Neural crest cell (in vitro differentiated cells): ENCODE data around the gene SDK1. TPM values are rescaled to one million over a fixed set of nuclear protein-coding genes. Genes with fewer than 3 reads are reported as not detected.

ENCODE experiments used
- DNase-seq: peaks from one replicate; pipeline ENCODE4 v3.0.0; 2021; ENCODE audit warnings: low read depth, mixed read lengths, low spot score
- H3K27ac Mint-ChIP-seq: one replicate; pipeline ENCODE4 v1.8.0; 2021; ENCODE audit warnings: mild to moderate bottlenecking, mixed read lengths; ENCODE audit not compliant: unreplicated experiment
- H3K27me3 Mint-ChIP-seq: 2 replicates; pipeline ENCODE4 v1.8.0; 2021; ENCODE audit warnings: low read depth, mild to moderate bottlenecking, mixed read lengths
- H3K36me3 Mint-ChIP-seq: 2 replicates; pipeline ENCODE4 v1.8.0; 2021; ENCODE audit warnings: low read depth, mild to moderate bottlenecking, mixed read lengths
- H3K4me1 Mint-ChIP-seq: 2 replicates; pipeline ENCODE4 v1.8.0; 2021; ENCODE audit warnings: mixed read lengths
- H3K4me3 Mint-ChIP-seq: one replicate; pipeline ENCODE4 v1.8.0; 2021; ENCODE audit warnings: mild to moderate bottlenecking, mixed read lengths
- H3K9me3 Mint-ChIP-seq: 2 replicates; pipeline ENCODE4 v1.8.0; 2021; ENCODE audit warnings: mixed read lengths
- total RNA-seq: library from RNA; stranded (reverse); gene quantifications from 2 replicates; pipeline ENCODE4 v1.2.1, GENCODE V29; 2021
- TF ChIP-seq, protein P1 (sequence below): fragments of 200-600 bp; sonication (generic); conservative IDR thresholded peaks from 2 replicates; pipeline ENCODE4 v1.5.0; 2021; ENCODE audit warnings: antibody characterized with exemption, mild to moderate bottlenecking

Gene SDK1
- total RNA-seq, 1 donor from 2014 or later = 11.6 TPM

DNA sequence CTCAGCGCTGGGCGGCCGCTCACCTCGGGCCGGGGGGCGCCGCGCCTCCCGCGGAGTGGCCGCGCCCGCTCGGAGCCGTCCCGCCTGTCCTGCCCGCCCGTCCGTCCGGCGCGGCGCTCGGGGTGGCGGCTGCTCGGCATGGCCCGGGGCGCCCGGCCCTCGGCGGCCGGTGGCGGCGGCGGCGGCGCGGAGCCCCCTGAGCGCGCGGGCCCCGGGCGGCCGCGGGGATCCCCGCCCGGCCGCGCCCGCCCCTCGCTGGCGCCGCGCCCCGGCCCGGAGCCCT lies 338 bp downstream of the SDK1 start:
- Mint-ChIP-seq H3K4me3 (no peak overlapping the region), H3K27ac (no peak overlapping the region), H3K9me3 (no peaks in the 10 kb centered on the region), H3K36me3 (no peaks in the 10 kb centered on the region), H3K27me3 (peaks cover 35% of the 10 kb centered on the region), H3K4me1 (peaks cover 17% of the 10 kb centered on the region)
- TF ChIP-seq, protein P1, sequence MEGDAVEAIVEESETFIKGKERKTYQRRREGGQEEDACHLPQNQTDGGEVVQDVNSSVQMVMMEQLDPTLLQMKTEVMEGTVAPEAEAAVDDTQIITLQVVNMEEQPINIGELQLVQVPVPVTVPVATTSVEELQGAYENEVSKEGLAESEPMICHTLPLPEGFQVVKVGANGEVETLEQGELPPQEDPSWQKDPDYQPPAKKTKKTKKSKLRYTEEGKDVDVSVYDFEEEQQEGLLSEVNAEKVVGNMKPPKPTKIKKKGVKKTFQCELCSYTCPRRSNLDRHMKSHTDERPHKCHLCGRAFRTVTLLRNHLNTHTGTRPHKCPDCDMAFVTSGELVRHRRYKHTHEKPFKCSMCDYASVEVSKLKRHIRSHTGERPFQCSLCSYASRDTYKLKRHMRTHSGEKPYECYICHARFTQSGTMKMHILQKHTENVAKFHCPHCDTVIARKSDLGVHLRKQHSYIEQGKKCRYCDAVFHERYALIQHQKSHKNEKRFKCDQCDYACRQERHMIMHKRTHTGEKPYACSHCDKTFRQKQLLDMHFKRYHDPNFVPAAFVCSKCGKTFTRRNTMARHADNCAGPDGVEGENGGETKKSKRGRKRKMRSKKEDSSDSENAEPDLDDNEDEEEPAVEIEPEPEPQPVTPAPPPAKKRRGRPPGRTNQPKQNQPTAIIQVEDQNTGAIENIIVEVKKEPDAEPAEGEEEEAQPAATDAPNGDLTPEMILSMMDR = no peak
- no peak for DNase-seq

DNA sequence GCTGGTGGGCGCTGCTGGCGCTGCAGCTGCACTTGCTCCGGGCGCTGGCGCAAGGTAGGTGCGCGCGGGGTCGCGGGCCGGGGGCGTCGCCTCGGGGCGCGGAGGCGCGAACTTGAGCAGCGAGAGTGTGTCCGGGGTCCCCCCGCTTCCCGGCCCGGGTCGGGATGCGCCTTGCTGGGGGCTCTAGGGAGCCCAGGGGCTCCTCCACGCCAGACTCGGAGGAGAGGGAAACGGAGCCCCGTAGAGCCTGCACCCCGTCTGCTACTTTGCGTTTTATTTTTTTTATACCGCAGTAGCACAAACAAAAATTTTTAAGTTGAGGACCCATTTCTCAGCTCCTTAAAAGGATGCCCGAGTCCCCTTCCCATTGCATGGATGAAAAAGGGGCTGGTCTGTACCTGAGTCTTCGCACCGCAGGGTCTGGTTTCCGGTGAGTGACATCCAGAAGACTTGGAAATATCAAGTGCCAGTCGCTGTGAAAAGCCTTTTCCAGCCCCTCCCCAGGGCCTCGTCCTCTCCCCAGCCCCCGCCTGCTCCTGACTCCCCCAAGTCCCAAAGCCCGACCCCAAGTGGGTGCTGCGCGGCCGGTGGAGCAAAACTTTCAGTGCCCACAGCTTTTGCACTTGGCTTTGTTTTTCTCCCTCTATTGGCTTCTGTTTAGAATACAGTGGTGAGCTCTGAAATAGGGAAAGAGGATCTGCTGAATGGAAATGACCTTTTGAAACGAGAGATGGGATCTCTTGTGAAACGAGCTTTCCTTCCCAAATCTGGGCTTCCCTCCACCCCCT lies 973 bp downstream of the SDK1 start:
- peak overlapping the region; percentile 74 for H3K27ac Mint-ChIP-seq
- H3K4me3 Mint-ChIP-seq = peak overlapping the region; percentile 94
- peaks cover 35% of the 10 kb centered on the region for H3K27me3 Mint-ChIP-seq
- peak; percentile 26 for DNase-seq
- no peaks in the 10 kb centered on the region for H3K9me3 Mint-ChIP-seq
- TF ChIP-seq, protein P1 = peak; percentile 51
- H3K36me3 Mint-ChIP-seq = no peaks in the 10 kb centered on the region
- peaks cover 17% of the 10 kb centered on the region for H3K4me1 Mint-ChIP-seq

DNA sequence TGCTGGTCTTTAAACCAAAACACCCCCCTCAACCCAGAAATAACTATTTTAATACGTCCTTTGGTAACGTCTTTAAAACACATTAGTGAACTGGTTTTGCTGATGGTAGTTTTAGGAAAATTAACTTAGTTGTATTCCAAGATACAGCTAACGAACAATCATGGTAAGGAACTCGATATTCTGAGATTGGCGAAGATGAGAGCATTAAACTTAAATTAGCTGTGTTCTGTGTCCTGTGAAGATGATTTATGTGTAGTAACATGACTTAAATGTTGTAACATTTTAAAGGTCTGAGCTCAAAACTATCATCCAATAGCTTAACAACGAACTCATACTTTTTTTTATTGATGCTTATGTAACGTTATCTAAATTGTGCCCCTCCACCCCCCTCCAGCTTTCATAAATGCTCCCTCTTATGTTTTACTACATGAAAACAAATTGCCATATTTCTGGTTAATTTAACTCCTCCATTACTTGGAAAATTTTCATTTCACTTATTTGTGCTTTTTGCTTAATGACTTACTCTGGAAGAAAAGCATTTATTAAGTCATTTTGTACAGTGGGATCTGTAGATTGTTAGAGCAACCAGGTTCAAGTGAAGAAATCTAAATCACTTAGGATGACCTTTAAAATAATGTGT lies 1.7 kb downstream of the SDK1 start:
- Mint-ChIP-seq H3K4me1 (peaks cover 17% of the 10 kb centered on the region), H3K27ac (no peak overlapping the region), H3K36me3 (no peaks in the 10 kb centered on the region), H3K4me3 (peak overlapping the region; percentile 94), H3K9me3 (no peaks in the 10 kb centered on the region), H3K27me3 (peaks cover 35% of the 10 kb centered on the region)
- no peak for DNase-seq
- TF ChIP-seq, protein P1 = no peak

DNA sequence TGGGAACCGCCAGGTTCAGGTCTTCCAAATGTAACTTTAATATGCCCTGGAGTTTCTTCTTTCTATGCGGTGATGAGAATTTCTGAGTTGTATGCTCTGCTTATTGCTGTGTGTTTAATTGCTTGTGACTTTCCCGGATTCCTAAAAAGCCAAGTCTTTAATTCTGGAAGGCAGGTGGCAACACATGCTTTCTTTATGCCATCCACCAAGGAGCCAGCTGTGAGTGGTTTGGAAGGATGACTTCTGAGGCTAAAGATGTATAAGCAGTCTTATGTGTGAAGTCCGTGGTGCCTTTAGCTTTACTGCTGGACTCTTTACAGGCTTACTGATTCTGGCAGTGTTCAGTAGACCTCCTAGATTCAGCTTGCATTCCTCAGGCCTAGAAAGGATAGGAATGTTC lies 3.1 kb downstream of the SDK1 start:
- Mint-ChIP-seq H3K27me3 (peaks cover 32% of the 10 kb centered on the region), H3K36me3 (no peaks in the 10 kb centered on the region), H3K4me3 (peak overlapping the region; percentile 28), H3K9me3 (no peaks in the 10 kb centered on the region), H3K27ac (no peak overlapping the region), H3K4me1 (peaks cover 17% of the 10 kb centered on the region)
- no peak for DNase-seq
- TF ChIP-seq, protein P1 = no peak

DNA sequence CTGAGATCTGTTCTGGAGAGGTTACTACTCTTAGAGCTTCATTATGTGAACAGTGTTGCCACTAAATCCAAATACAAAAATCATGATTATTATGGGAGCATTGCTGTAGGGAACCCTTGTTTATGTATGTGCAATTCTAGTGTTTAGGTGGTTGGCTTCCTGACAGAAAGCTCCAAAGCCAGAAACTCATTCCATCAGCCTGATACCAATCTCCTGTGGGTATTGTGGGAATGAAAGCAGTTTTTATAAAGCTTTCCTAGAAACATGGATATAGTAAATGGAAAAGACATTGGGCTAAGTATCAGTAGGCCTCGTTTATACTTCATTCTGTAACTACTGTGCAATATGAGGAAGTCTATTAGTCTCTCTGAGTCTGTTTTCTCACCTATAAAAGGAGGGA lies 6.4 kb downstream of the SDK1 start:
- H3K27me3 Mint-ChIP-seq = peaks cover 19% of the 10 kb centered on the region
- peaks cover 7% of the 10 kb centered on the region for H3K4me1 Mint-ChIP-seq
- no peak overlapping the region for H3K4me3 Mint-ChIP-seq
- no peaks in the 10 kb centered on the region for H3K9me3 Mint-ChIP-seq
- H3K27ac Mint-ChIP-seq = no peak overlapping the region
- TF ChIP-seq, protein P1 = no peak
- no peak for DNase-seq
- H3K36me3 Mint-ChIP-seq = no peaks in the 10 kb centered on the region
